GM18526 (cell line): ENCODE results near the gene NOL6.

Experiments used
- POLR2A ChIP-seq: IDR thresholded peaks from 3 replicates; pipeline ENCODE4 v1.6.1; 2011; ENCODE audit not compliant: insufficient read length; ENCODE audit errors: extremely low read depth

NOL6 gene

GRCh38 chr9:33438926-33439680 is 34.6 kb downstream of the NOL6 start:
- TF ChIP-seq POLR2A, result no peak

- no peak for TF ChIP-seq POLR2A
Observed at GRCh38 chr9:33437898-33438297, 35.8 kb downstream of the NOL6 start.

- TF ChIP-seq POLR2A, result no peak
Observed at GRCh38 chr9:33437205-33437604, 36.5 kb downstream of the NOL6 start.

GRCh38 chr9:33436445-33436844 is 37.3 kb downstream of the NOL6 start:
- TF ChIP-seq POLR2A, result no peak

GRCh38 chr9:33435821-33436277 is 37.9 kb downstream of the NOL6 start:
- no peak for TF ChIP-seq POLR2A

- TF ChIP-seq POLR2A, result no peak
Observed at GRCh38 chr9:33434317-33435105, 39.2 kb downstream of the NOL6 start.

- no peak for TF ChIP-seq POLR2A
Observed at GRCh38 chr9:33433871-33434270, 39.9 kb downstream of the NOL6 start.

- TF ChIP-seq POLR2A, result no peak
Observed at GRCh38 chr9:33431420-33431819, 42.3 kb downstream of the NOL6 start.

- TF ChIP-seq POLR2A, result no peak
Observed at GRCh38 chr9:33430942-33431341, 42.8 kb downstream of the NOL6 start.

- TF ChIP-seq POLR2A, result no peak
Observed at GRCh38 chr9:33429256-33429985, 44.3 kb downstream of the NOL6 start.

- no peak for TF ChIP-seq POLR2A
Observed at GRCh38 chr9:33426843-33427293, 46.9 kb downstream of the NOL6 start.

GRCh38 chr9:33425128-33425533 is 48.6 kb downstream of the NOL6 start:
- no peak for TF ChIP-seq POLR2A

GRCh38 chr9:33419708-33420303 is 53.9 kb downstream of the NOL6 start:
- TF ChIP-seq POLR2A, result no peak

- no peak for TF ChIP-seq POLR2A
Observed at GRCh38 chr9:33418090-33418489, 55.6 kb downstream of the NOL6 start.

GRCh38 chr9:33416996-33417395 is 56.7 kb downstream of the NOL6 start:
- TF ChIP-seq POLR2A, result no peak
